SK-N-MC (cell line): ENCODE data around the gene EDC3.

ENCODE experiments used
- EZH2 ChIP-seq: fragments of 200-600 bp; sonication (generic); IDR thresholded peaks from one replicate; pipeline ENCODE4 v1.6.1; 2017; ENCODE audit warnings: antibody characterized with exemption
- POLR2AphosphoS5 ChIP-seq: IDR thresholded peaks from 2 replicates; pipeline ENCODE4 v1.6.1; 2012; ENCODE audit warnings: mild to moderate bottlenecking, low read depth, low read length, borderline replicate concordance

DNA sequence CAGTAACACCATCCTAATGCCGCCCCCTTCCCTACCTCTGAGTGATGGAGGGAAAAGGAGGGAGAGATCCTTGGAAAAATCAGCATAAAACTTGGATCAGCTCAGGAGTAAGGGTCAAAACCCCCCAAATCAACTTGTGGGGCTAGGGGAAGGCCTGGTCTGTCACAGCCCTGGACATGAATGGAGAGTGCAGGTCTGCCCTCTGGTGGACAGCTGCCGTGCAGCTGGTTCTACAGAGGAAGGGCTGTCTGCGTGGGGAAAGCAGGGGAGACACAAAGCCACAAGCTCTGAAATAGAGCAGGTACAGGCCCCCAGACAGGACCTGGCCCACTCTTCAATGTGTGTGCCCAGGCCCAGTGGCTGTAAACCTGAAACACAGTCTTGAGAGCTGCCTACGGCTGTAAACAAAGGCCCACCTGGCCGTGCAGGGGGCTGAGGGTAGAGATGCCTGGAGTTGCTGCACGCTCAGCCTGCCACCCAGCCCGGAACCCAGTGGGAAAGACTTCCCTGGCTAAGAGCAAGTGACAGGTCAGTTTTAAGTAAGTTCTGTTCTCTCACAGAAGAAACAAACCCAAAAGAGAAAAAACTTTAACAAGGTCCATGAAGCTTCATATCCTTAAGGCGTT is 63.8 kb downstream of the EDC3 start:
- no peak for TF ChIP-seq EZH2
- TF ChIP-seq POLR2AphosphoS5: no peak
